Inflammatory macrophage treated with lipopolysaccharide for 4 hours (primary cell): ENCODE results near the gene PIGS.
A peak's percentile ranks its signal among the peaks of the same experiment; 100 is the strongest.

ENCODE experiments used
- DNase-seq: peaks from one replicate; pipeline ENCODE4 v3.0.0-alpha.2; 2020

PIGS gene

GRCh38 chr17:28549236-28550132 lies 21.8 kb downstream of the PIGS start:
- DNase-seq = peak; percentile 90

GRCh38 chr17:28548417-28549130 lies 22.8 kb downstream of the PIGS start:
- no peak for DNase-seq

GRCh38 chr17:28547623-28548416 lies 23.5 kb downstream of the PIGS start:
- DNase-seq = peak; percentile 87

- no peak for DNase-seq
Measured at GRCh38 chr17:28547096-28547622, 24.2 kb downstream of the PIGS start.

GRCh38 chr17:28545787-28546415 lies 25.4 kb downstream of the PIGS start:
- no peak for DNase-seq

- no peak for DNase-seq
Measured at GRCh38 chr17:28545141-28545503, 26.2 kb downstream of the PIGS start.

GRCh38 chr17:28544402-28545140 lies 26.8 kb downstream of the PIGS start:
- DNase-seq = no peak

GRCh38 chr17:28541439-28541838 lies 29.9 kb downstream of the PIGS start:
- no peak for DNase-seq

- no peak for DNase-seq
Measured at GRCh38 chr17:28540231-28540630, 31.1 kb downstream of the PIGS start.

DNA sequence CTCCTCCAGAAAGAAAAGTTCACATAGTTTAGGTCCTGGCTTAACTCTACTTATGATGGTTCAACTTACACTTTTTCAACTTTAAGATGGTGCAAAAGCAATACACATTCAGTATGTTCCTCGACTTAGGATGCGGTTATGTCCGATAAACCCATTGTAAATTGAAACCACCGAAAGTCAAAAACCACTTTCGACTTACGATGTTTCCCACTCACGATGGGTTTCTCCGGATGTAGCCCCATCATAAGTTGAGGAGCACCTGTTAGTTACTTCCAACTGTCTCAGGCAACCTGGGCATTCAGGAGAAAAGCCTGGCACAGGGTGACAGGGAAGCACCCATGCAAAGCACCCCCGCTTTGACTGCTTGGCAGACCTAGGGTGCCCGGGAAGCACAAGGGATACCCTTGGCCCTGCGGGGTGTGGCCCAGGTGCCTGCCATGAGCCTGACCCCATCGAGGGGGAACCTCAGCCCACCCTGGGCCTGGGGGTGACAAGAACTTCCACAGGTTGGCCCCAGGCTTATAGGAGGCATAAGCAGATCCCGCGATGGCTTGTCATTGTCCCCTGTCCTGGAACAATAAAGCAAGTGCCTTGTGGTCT lies 32.9 kb downstream of the PIGS start:
- no peak for DNase-seq

DNA sequence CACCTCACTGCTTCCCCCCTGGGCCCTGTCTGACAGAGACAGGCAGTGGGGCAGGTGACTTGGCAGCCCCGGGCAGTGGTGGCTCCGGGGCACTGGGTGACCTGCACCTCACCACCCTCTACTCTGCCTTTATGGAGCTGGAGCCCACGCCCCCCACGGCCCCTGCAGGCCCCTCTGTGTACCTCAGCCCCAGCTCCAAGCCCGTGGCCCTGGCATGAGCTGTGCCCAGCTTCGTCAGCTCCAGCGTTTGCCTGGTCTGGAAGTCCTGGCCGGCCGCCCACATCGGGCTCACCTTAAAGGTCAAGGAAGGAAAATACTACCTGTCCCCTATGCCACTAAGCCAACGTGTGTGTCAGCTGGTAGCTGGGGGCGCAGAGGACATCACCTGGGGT lies 34.1 kb downstream of the PIGS start:
- DNase-seq = no peak

DNA sequence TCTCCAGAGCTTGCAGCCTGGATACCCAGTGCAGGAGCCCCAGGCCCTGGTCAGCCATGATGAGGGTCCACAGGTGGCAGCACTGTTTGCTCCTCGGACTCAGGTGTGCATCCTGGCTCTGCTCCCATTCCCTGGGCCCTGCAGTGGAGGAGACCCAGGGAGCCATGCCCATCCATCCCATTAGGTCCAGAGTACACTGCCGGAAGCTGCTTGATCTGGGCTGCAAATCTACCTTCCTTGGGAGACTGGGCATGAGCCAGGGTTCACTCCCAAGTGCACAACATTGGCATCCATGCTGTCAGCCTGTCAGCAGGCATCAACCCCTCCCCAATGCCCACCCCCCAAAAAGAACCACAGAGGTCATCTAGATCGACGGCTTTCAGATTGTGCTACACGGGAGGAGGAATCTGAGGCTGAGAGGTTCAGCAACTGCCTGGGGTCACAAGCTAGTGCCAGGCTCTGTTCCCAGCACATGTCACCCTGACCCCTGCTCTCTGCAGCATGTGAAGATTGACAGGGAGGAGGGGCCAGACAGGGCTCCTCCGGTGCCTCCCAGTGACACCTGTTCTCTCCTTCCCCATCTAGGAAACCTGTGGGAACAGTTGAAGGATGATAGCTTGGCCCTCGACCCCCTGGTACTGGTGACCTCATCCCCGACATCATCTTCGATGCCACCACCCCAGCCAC lies 34.6 kb downstream of the PIGS start:
- DNase-seq = no peak

DNA sequence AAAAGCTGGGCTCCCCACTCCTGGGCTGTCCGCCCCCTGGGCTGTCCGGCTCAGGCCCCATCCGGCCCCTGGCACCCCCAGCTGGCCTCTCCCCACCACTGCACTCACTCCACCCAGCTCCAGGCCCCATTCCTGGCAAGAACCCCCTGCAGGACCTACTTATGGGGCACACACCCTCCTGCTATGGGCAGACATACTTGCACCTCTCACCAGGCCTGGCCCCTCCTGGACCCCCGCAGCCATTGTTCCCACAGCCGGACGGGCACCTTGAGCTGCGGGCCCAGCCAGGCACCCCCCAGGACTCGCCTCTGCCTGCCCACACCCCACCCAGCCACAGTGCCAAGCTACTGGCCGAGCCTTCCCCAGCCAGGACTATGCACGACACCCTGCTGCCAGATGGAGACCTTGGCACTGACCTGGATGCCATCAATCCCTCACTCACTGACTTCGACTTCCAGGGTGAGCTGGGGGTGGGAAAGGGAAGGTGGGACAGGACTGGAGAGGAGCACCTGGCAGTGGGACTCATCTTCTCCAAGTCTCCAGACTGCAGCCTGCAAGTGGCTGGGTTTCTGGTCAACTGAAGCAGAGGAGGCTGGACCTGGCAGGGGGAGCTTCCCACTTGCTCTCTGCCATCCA lies 36.5 kb downstream of the PIGS start:
- no peak for DNase-seq

DNA sequence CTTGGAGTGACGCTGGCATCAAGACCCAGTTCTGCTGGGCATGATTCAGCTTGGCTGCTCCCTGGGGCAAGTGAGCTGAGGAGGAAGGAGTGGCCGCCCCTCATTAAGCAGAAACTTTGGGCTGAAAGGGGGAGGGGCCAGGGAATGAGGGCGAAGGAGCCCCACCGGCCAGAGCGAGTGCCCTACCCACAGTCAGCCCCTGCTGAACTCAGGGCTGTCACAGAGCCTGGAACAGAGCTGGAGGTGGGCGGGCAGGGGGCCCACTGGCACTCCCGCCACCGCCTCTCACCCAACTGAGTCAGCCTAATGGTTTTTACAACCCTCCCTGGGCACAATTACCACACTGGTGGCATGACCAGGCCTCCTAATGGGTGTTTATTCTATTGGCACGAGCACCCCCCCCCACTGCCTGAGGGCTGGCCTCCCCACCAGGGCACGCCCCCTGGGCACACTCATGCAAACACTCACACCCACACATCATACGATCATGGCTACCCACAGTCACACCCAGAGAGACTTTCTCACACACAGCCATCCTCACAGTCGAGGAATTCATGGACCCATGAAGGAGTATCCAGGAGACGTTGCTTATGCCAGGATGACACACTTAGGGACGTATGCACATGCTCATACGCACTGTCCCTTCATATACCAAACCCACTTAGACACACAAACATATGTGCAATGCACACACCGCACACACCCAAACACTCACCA lies 38.1 kb downstream of the PIGS start:
- DNase-seq = no peak

DNA sequence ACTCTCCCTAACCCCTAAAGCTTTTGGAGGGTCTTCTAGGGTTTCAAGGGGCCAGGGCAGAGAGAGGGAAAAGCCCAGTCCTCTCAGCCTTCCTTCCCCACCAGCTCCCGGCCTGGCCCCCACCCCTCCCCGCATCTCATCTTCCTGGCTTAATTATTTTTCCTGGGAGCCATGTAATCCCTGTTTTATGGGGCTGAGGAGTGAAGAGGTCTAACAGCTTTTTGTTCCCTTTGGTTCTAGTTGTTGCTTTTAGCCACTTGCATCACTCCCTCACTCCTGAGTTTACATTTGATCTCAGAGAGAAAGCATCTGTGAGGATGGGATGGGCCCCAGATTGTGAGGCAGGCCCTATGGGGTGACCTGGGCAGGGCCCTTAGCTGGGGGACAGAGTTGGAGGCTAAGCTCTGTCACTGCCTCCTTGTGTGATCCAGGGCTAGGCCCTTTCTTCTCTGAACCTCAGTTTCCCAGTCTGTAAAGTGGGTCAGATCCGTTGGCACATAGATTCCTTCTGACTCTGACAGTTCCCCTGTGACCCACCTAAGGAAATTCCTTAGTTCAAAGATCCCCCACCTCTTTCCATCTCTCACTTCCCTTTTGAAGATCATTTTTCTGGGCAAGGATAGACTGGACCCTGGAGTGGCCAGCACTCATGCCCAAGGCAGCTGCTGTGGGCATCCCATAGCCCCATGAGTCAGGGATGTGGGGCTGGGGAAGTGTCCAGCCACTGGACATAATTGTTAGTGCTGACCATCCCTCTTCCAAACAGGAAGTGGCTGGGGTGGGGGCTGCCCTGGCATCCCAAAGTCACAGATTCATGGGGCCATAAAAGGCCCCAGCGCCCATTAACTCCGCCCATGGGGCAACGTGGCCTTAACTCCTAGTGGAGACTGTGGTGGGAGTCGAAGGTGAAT lies 39.0 kb downstream of the PIGS start:
- DNase-seq = no peak

DNA sequence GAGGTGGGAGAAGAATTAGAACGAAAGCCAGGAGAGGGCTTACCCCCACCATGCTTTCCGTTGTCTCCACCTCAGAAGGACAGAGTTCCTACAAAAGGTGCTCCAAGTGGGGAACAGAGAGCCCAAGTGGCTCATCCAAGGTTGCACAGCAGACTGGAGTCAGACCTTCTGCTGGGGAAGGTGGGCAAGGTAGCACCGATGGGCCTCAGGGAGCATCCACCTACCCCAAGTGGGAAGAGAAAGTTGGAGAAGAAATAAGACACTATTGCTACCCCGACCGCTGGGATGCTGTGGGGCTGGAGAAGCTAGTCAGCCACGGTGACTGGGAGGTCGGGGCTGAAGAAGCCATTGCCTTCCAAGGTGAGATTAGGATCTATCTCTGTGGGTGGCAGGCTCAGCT lies 40.4 kb downstream of the PIGS start:
- DNase-seq = no peak

DNA sequence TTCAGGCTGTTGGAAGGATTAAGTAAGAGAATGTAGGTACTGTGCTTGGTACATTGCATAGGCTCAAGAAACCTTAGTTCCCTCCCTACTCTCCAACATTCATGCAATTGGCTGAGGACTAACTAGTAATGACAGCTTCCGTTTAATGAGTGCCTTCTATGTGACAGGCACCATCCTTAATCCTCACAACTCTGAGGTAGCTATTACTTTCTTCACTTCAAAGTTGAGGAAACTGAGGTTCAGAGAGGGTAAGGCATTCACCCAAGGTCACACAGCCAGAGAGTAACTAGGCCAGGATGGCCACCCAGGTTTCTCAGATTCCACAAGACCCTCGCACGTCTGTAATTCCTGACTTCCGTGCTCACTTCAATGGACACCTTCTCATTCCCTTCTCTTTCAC lies 41.1 kb downstream of the PIGS start:
- no peak for DNase-seq

DNA sequence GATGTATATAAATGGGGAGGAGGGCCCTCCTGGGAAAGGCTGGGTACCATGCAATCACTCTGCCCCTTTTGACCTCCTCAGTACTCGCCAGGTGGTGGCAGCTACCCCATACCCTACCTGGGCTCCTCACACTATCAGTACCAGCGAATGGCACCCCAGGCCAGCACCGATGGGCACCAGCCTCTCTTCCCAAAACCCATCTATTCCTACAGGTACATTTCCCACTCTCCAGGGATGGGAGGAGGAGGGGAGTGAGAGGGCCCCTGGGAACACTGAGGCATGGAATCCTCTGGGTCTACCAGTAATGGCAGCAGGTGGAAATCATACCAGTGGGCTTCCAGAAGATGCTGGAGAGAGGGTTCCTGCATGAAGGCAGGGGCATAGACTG lies 42.3 kb downstream of the PIGS start:
- no peak for DNase-seq
